H1 (cell line): ENCODE results near the gene TNS1. TPM values are rescaled to one million over a fixed set of nuclear protein-coding genes. Genes with fewer than 3 reads are reported as not detected.

Source experiments
- ASH2L ChIP-seq: fragments of 200-600, 300-600 bp; sonication (generic); IDR thresholded peaks from one replicate; pipeline ENCODE4 v1.7.1; 2017; ENCODE audit warnings: low read length
- BACH1 ChIP-seq: IDR thresholded peaks from 2 replicates; pipeline ENCODE4 v1.6.1; 2012; ENCODE audit warnings: low read length, improper control_type of control experiment
- BCL11A ChIP-seq, 2 experiments: IDR thresholded peaks; one replicate each; pipeline ENCODE4 v1.6.1; 2011; ENCODE audit warnings: low read depth in 2 of 2, low read length in 2 of 2, mild to moderate bottlenecking in 2 of 2
- BRCA1 ChIP-seq: IDR thresholded peaks from 2 replicates; pipeline ENCODE4 v1.6.1; 2012; ENCODE audit warnings: low read depth, low read length, improper control_type of control experiment
- CTCF ChIP-seq, 3 experiments: IDR thresholded peaks; 1 replicate in 2 of 3; 2 replicates in 1 of 3; pipeline versions ENCODE4 v1.5.1 to v1.6.1; 2011; ENCODE audit warnings: low read length in 3 of 3, mild to moderate bottlenecking in 3 of 3, inconsistent platforms in 2 of 3, low read depth in 1 of 3, moderate library complexity in 1 of 3; ENCODE audit not compliant: insufficient read depth in 1 of 3; ENCODE audit errors: control extremely low read depth in 1 of 3
- EP300 ChIP-seq, 2 experiments: IDR thresholded peaks; 1 replicate in 1 of 2; 2 replicates in 1 of 2; pipeline ENCODE4 v1.6.1; 2011 to 2012; ENCODE audit warnings: low read depth in 2 of 2, low read length in 2 of 2, mild to moderate bottlenecking in 2 of 2, borderline replicate concordance in 1 of 2, inconsistent platforms in 1 of 2, moderate library complexity in 1 of 2
- HDAC6 ChIP-seq: IDR thresholded peaks from one replicate; pipeline ENCODE4 v1.7.1; 2012; ENCODE audit warnings: low read depth, mild to moderate bottlenecking, inconsistent platforms, low read length, moderate library complexity
- KDM5A ChIP-seq: fragments of 200-600 bp; IDR thresholded peaks from 2 replicates; pipeline ENCODE4 v1.7.1; 2012; ENCODE audit warnings: mild to moderate bottlenecking, low read length, inconsistent platforms, mixed read lengths
- MAX ChIP-seq: IDR thresholded peaks from 2 replicates; pipeline ENCODE4 v1.6.1; 2012; ENCODE audit warnings: inconsistent platforms
- POLR2A ChIP-seq, 2 experiments: IDR thresholded peaks; 1 replicate in 1 of 2; 2 replicates in 1 of 2; pipeline ENCODE4 v1.6.1; 2011; ENCODE audit warnings: low read depth in 2 of 2, low read length in 2 of 2, mild to moderate bottlenecking in 2 of 2; ENCODE audit errors: control extremely low read depth in 1 of 2
- POU5F1 ChIP-seq: IDR thresholded peaks from 2 replicates; pipeline ENCODE4 v1.6.1; 2011; ENCODE audit warnings: low read depth, mild to moderate bottlenecking, low read length, moderate library complexity
- RAD21 ChIP-seq, 2 experiments: IDR thresholded peaks in 1 of 2; conservative IDR thresholded peaks in 1 of 2; 2 replicates each; pipeline ENCODE4 v1.6.1; 2011; ENCODE audit warnings: low read depth in 2 of 2, low read length in 2 of 2, improper control_type of control experiment in 1 of 2, inconsistent platforms in 1 of 2, mild to moderate bottlenecking in 1 of 2, moderate library complexity in 1 of 2
- RBBP5 ChIP-seq: IDR thresholded peaks from 2 replicates; pipeline ENCODE4 v1.7.1; 2012; ENCODE audit warnings: low read depth, mild to moderate bottlenecking, inconsistent platforms, low read length, moderate library complexity, borderline replicate concordance
- RFX5 ChIP-seq: IDR thresholded peaks from 2 replicates; pipeline ENCODE4 v1.6.1; 2011; ENCODE audit warnings: low read depth, low read length, improper control_type of control experiment, borderline replicate concordance
- RNF2 ChIP-seq: fragments of 200-900, 300-1000 bp; sonication (generic); IDR thresholded peaks from 2 replicates; pipeline ENCODE4 v1.7.1; 2016; ENCODE audit warnings: borderline replicate concordance, low read depth, mild to moderate bottlenecking, antibody characterized with exemption, low read length; ENCODE audit not compliant: poor library complexity, severe bottlenecking; ENCODE audit errors: missing control alignments
- SIRT6 ChIP-seq: IDR thresholded peaks from one replicate; pipeline ENCODE4 v1.7.1; 2012; ENCODE audit warnings: low read length, inconsistent platforms
- SIX5 ChIP-seq: IDR thresholded peaks from 2 replicates; pipeline ENCODE4 v1.6.1; 2011; ENCODE audit warnings: mild to moderate bottlenecking, low read depth, low read length
- SP1 ChIP-seq: IDR thresholded peaks from 2 replicates; pipeline ENCODE4 v1.6.1; 2011; ENCODE audit warnings: low read depth, low read length
- SP2 ChIP-seq: IDR thresholded peaks from 2 replicates; pipeline ENCODE4 v1.6.1; 2012; ENCODE audit warnings: mild to moderate bottlenecking, low read length, inconsistent platforms
- SRF ChIP-seq: IDR thresholded peaks from 2 replicates; pipeline ENCODE4 v1.6.1; 2011; ENCODE audit warnings: mild to moderate bottlenecking, low read depth, low read length, moderate library complexity
- YY1 ChIP-seq: IDR thresholded peaks from 2 replicates; pipeline ENCODE4 v1.6.1; 2011; ENCODE audit warnings: low read depth, mild to moderate bottlenecking, low read length
- polyA plus RNA-seq, 7 experiments: library from polyadenylated mRNA; depleted of rRNA in 3 of 7; stranded (reverse) in 5 of 7; unstranded in 2 of 7; fragments of >200 nt in 5 of 7; fragments of 200-250 nt in 2 of 7; gene quantifications; 1 replicate in 5 of 7; 2 replicates in 1 of 7; 4 replicates in 1 of 7; pipeline versions ENCODE4 v1.2.1 to v1.2.3, GENCODE V29; 2011 to 2013; ENCODE audit warnings: missing spikeins in 2 of 7, mixed read lengths in 2 of 7
- total RNA-seq: library from RNA; stranded (reverse); fragmentation: NEBNext Ultra II Directional; extraction: Animal tissue kit (Norgen Biotek cat#: 25700); gene quantifications from 2 replicates; pipeline ENCODE4 v1.2.1, GENCODE V29; 2021

The TNS1 gene
- total and polyA plus RNA-seq, 2 of the 8 experiments (the other 6 are each of a cell fraction or from before 2014, with no cell fraction given): 1.5 to 5.1 TPM

GRCh38 chr2:217978536-217979150 is 24.2 kb downstream of the TNS1 start (continued):
- TF ChIP-seq EP300 (IDR thresholded peaks at IDR 0.05; ENCODE audit: borderline replicate concordance in 1 of 2, low read depth in 2 of 2, low read length in 2 of 2) (no peak), BACH1 (no peak), KDM5A (no peak), HDAC6 (no peak), SIRT6 (no peak), SIX5 (no peak), POU5F1 (no peak), BCL11A (IDR thresholded peaks at IDR 0.05; ENCODE audit: low read depth in 2 of 2, low read length in 2 of 2) (no peak), ASH2L (peak; percentile 93), SP1 (no peak), POLR2A (IDR thresholded peaks at IDR 0.05; ENCODE audit: control extremely low read depth in 1 of 2, low read depth in 2 of 2, low read length in 2 of 2) (peak in 1 of 2 experiments; percentile 25; a peak in 1 of 3 replicates), RAD21 (IDR thresholded peaks at IDR 0.05 in 1 of 2, conservative IDR thresholded peaks at IDR 0.05 in 1 of 2; ENCODE audit: low read depth in 2 of 2, low read length in 2 of 2) (no peak), YY1 (no peak), SRF (no peak), RNF2 (no peak), BRCA1 (no peak), CTCF (IDR thresholded peaks at IDR 0.05; ENCODE audit: control extremely low read depth in 1 of 3, insufficient read depth in 1 of 3, low read depth in 1 of 3, low read length in 3 of 3) (no peak), RBBP5 (peak; percentile 27; the same call in 1 of the 2 replicates), RFX5 (no peak), MAX (0 out of 2 replicates have a peak, but pooled peaks have one; percentile 32), SP2 (no peak)
